ENCODE data around the gene SYT8.
A peak's percentile ranks its signal among the peaks of the same experiment; 100 is the strongest.
"Not testable (repeated sequence)": the region's sequence is repeated elsewhere in the genome, so short reads cannot be mapped to it uniquely, and the experiment has no call there.

Gene SYT8

GRCh38 chr11:1875851-1876301 is 41.1 kb downstream of the SYT8 start:
- not testable (repeated sequence) for DNase-seq

DNA sequence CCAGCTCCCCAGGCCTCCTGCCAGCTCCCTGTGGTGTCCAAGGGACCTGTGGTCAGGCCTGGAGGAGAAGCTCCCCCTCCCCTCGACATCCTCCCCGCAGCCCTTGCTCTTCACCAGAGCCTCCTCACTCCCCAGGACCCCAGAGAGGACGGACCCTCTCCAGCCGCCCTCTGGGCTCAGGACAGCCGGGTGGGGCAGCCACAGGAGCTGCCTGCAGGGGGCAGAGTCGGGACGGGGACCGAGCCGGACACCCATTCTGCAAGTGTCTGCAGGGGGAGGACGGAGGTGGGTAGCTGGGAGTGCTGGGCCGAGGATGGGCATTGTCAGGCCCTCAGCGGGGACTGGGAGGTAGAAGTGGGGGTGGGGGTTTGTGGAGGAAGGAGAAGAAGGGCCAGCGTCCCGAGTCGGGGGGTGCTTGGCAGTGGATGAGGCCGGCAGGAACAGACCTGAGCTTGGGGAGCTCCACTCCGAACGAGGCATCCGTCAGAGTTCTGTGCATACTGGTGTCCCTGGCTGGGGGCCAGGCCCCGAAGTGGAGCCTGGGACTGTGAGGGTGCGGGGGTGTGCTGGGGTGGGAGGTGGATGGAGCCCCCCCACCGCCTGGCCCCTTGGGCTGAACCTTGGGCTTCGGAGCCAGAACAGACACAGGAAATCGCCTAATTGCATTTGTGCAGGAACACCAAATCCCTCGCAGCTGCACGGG is 41.7 kb downstream of the SYT8 start:
- peak in 1 of 2 donors; percentile 66 for DNase-seq

DNA sequence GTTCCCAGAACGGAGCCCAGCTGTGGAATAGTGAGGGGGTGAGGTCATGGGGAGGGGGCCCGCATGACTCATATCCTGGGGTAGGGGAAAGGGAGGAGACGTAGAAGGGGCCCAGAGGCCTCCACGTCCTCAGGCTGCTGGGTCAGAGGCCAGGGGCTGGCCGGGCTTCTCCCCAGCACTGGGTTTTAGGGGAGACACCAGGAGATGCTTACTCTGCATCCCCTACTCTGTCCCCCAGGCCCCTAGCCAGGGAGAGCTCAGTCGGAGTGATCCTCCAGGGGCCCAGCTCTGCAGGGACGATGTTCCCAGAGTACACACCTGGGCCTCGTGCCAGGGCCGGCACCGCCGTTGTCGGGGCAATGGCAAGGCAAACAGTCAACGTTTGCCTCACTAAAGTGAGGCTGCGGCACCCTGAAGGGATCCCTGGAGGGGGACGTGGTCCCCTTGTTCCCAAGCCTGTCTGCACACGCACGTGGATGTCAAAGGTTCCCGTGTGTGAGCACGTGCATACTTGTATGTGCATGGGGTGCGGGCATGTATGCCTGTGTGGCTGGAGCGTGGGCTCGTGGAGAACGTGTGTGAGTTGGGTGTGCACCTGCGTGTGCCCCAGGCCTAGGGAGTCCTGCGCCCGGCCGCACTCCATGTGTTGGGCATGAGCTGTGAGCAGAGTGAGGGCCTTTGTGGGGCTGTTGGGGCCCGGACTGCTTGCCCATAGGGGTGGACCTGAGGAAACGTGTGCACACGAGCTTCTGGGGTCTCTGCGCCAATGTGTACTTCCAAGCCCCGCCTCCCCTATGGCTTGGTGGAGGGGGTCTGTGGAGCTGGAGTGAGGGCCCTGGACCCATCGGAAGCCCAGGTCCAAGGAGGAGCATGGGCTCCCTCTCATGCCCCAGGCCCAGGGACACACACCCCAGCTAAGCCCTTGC is 42.7 kb downstream of the SYT8 start:
- no peak for DNase-seq

- no peak for DNase-seq
Measured at GRCh38 chr11:1878137-1879031, 43.6 kb downstream of the SYT8 start.

DNA sequence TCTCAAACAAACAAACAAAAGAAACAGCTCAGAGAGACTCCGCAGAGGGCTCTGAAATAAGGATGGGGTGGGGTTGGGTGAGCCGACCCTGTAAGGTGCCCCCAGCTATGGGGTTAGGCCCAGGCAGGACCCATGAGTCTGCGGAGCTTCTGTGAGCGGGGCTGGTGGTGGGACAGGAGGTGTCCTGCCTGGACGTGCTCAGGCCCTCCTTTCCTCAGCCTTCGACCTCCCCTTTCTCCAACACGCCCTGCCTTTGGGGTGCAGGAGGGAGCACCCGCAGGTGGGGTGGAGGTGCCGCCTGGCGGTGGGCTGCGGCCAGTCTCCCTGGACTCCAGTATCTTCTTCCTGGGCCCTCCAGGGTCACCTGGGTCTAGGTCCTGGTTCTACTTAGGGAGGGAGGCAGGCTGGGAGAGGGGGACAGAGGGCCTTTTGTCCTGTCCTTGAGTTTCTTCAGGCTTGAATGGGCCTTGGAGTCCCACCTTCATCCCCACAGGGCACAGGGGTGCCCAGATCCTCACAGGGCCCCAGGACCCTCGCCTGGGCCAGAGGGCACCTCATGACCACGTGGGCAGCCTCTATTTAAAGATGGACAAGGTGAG is 44.7 kb downstream of the SYT8 start:
- no peak for DNase-seq

DNA sequence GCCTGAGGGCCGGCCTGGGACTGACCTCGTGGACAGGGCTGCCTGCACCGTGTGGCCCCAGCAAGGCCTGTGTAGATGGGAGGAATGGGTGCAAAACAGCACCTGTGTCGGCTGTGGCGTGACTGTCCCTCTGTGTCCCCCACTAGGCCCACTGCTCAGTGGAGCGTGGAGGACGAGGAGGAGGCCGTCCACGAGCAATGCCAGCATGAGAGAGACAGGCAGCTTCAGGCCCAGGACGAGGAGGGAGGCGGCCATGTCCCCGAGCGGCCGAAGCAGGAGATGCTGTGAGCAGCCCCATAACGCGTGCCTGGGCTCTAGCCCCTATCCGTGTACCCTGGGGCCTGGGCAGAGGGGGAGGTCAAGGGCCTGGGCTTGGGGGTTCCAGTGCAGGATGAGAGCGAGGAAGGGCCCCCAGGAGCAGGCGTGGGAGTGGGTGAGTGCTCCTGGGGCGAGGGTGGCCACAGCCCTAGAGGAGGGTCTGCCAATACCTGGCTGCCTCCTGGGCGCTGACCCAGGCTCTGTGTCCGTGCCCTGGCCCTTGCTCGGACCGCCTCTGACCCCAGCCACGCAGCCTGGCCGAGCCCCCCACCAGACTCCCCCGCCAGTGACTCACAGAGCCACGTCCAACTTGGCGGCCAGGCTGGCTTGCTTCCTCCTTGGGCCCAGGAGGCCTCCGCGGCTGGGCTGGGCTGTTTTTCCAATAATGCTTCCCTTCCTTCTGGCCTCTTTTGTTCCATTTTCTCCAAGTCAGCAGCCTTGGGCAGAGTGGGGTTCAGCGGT is 45.3 kb downstream of the SYT8 start:
- no peak for DNase-seq

DNA sequence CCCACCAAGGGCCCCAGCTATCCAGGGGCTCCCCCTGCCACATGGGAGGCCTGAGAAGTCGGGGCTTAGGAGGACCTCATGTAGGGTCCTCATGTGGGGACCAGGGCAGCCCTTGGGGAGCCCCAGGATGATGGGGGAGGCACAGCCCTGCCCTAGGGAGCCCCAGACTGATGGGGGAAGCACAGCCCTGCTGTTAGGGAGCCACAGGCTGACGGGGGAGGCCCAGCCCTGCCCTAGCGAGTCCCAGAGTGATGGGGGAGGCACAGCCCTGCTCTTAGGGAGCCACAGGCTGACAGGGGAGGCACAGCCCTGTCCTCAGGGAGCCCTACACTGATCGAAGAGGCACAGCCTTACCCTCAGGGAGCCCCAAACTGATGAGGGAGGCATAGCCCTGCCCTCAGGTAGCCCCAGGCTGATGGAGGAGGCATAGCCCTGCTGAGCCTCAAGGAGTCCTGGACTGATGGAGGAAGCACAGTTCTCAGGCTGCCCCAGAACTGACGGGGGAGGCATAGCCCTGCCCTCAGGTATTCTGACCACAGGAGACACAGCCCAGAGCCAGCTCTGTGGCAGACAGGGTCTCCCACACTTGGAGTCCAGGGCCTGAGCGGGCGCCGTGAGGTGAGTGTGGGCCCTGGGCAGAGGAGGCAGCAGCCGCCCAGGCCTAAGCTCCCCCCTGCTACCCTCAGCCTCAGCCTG is 46.1 kb downstream of the SYT8 start:
- no peak for DNase-seq

GRCh38 chr11:1881442-1882264 is 46.9 kb downstream of the SYT8 start:
- DNase-seq = peak in 1 of 2 donors; percentile 6

GRCh38 chr11:1882265-1883238 is 47.8 kb downstream of the SYT8 start:
- peak; percentile 43 to 47 for DNase-seq

GRCh38 chr11:1883346-1884302 is 48.8 kb downstream of the SYT8 start:
- no peak for DNase-seq

- no peak for DNase-seq
Measured at GRCh38 chr11:1884303-1884700, 49.5 kb downstream of the SYT8 start.

DNA sequence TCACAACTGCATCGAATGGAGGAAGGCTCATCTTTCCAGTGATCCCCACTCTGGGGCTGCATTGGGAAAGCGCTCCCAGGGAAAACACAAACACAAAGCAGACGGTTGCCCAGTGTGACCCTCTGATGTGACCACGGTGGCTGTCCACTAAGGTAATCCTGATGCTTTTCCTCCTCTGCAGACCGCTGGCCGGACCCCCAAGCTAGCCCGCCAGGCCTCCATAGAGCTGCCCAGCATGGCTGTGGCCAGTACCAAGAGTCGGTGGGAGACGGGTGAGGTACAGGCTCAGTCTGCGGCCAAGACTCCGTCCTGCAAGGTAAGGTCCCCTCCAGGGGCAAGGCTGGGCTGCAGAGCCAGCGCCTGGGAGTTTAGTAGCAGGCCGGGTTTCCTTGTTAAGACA is 51.8 kb downstream of the SYT8 start:
- not testable (repeated sequence) for DNase-seq

Measured in bone marrow (tissue), 2 donors.